ENCODE results near the gene SEBOX. TPM values are rescaled to one million over a fixed set of nuclear protein-coding genes. Genes with fewer than 3 reads are reported as not detected.

The SEBOX gene
- polyA plus RNA-seq, 2 of the 4 experiments (the other 2 are of a cell fraction), result not detected

GRCh38 chr17:28391401-28391800 is 26.4 kb upstream of the SEBOX start:
- FAIRE-seq, result no peak
- TF ChIP-seq POLR2A (IDR thresholded peaks at IDR 0.05; ENCODE audit: low read length), result no peak
- no peak for TF ChIP-seq ZSCAN20 (CRISPR knock-in tag; IDR thresholded peaks at IDR 0.05)
- TF ChIP-seq JUN (IDR thresholded peaks at IDR 0.05), result no peak
- no peak for TF ChIP-seq TFCP2L1 (CRISPR knock-in tag; IDR thresholded peaks at IDR 0.05)
- TF ChIP-seq ATOH8 (CRISPR knock-in tag; IDR thresholded peaks at IDR 0.05; ENCODE audit: low read depth), result no peak
- no peak for TF ChIP-seq CEBPB (IDR thresholded peaks at IDR 0.05)
- no peak for TF ChIP-seq ESRRA (IDR thresholded peaks at IDR 0.05; ENCODE audit: borderline replicate concordance, low read length)
- no peak for TF ChIP-seq PBX3 (IDR thresholded peaks at IDR 0.05)
- TF ChIP-seq EHF (CRISPR knock-in tag; IDR thresholded peaks at IDR 0.05), result no peak
- no peak for TF ChIP-seq ZFP36 (IDR thresholded peaks at IDR 0.05; ENCODE audit: borderline replicate concordance, partially characterized antibody)
- no peak for TF ChIP-seq USF2 (IDR thresholded peaks at IDR 0.05)
- no peak for TF ChIP-seq ELK1 (IDR thresholded peaks at IDR 0.05; ENCODE audit: low read depth, low read length)
- Histone ChIP-seq H3K4me2 (no peak overlapping the region), H3K4me1 (no peaks in the 10 kb centered on the region), H3K27ac (no peak overlapping the region), H3K9me3 (no peaks in the 10 kb centered on the region), H3K4me3 (no peak overlapping the region)
- no peak for DNase-seq (ENCODE audit: low read depth in 1 of 2, low spot score in 1 of 2)
- ChIA-PET POLR2A (interaction anchor here (0.6 to 1.8 kb wide), 3 partner anchors 21 to 74 kb away, joined by 3 to 7 read pairs (median 4); partner anchors contain the start of gene VTN), CTCF (interaction anchor here (0.9 to 2.0 kb wide), 4 partner anchors 10 to 213 kb away, joined by 3 to 6 read pairs (median 4); no protein-coding TSS in a partner anchor)
- WGBS (ENCODE audit: missing lambda C conversion rate), result 56% methylated on average over 2 of the region's 2 CpGs
- ATAC-seq, result no peak

- 65% methylated on average over 1 of the region's 1 CpG for WGBS (ENCODE audit: missing lambda C conversion rate)
- no peak for DNase-seq (ENCODE audit: low read depth in 1 of 2, low spot score in 1 of 2)
- FAIRE-seq, result no peak
- ATAC-seq, result no peak
- Histone ChIP-seq H3K4me2 (no peak overlapping the region), H3K4me1 (no peaks in the 10 kb centered on the region), H3K4me3 (no peak overlapping the region), H3K27ac (no peak overlapping the region), H3K9me3 (no peaks in the 10 kb centered on the region)
- ChIA-PET CTCF (interaction anchor here (0.9 to 2.0 kb wide), 3 partner anchors 10 to 26 kb away, joined by 3 to 6 read pairs (median 4); no protein-coding TSS in a partner anchor), POLR2A (interaction anchor here (1.2 to 1.8 kb wide), 2 partner anchors 33 to 75 kb away, joined by 3 to 7 read pairs; a partner anchor contains a TSS)
- TF ChIP-seq ZNF302 (CRISPR knock-in tag; IDR thresholded peaks at IDR 0.05) (no peak), NPAS2 (CRISPR knock-in tag; IDR thresholded peaks at IDR 0.05; ENCODE audit: borderline replicate concordance) (no peak), MAFK (IDR thresholded peaks at IDR 0.05; ENCODE audit: partially characterized antibody) (no peak), BCL3 (IDR thresholded peaks at IDR 0.05) (no peak), MYC (IDR thresholded peaks at IDR 0.05; ENCODE audit: borderline replicate concordance, low read length) (no peak), JUNB (IDR thresholded peaks at IDR 0.05) (no peak), JUN (IDR thresholded peaks at IDR 0.05) (no peak), SMC3 (IDR thresholded peaks at IDR 0.05) (no peak), HMGXB4 (CRISPR knock-in tag; IDR thresholded peaks at IDR 0.05; ENCODE audit: borderline replicate concordance) (no peak), REST (IDR thresholded peaks at IDR 0.05) (no peak), PBX3 (IDR thresholded peaks at IDR 0.05) (no peak), HES2 (IDR thresholded peaks at IDR 0.05) (no peak), CHD4 (IDR thresholded peaks at IDR 0.05; ENCODE audit: borderline replicate concordance) (no peak), NFE2L2 (conservative IDR thresholded peaks at IDR 0.05; ENCODE audit: low read length) (no peak)
These were observed 26.0 kb upstream of the SEBOX start for GRCh38 chr17:28390984-28391383.

Measured in A549 (cell line).